Liver (tissue), 9 donors: ENCODE data around the gene EPHA6. TPM values are rescaled to one million over a fixed set of nuclear protein-coding genes. Genes with fewer than 3 reads are reported as not detected.

ENCODE experiments used
- DNase-seq: peaks from one replicate; pipeline ENCODE4 v3.0.0-alpha.2; 2017; ENCODE audit warnings: low spot score
- H3K27ac ChIP-seq, 2 donors: one replicate each; pipeline ENCODE4 v1.7.0; 2013; ENCODE audit warnings: inconsistent platforms in 2 of 2, low read length in 2 of 2, control low read depth in 1 of 2, low read depth in 1 of 2, mild to moderate bottlenecking in 1 of 2
- H3K27me3 ChIP-seq, 4 donors: one replicate each; pipeline versions ENCODE4 v1.6.1 to v1.7.0; 2013; ENCODE audit warnings: low read length in 3 of 4, inconsistent platforms in 1 of 4, mild to moderate bottlenecking in 1 of 4, moderate library complexity in 1 of 4; ENCODE audit not compliant: control insufficient read depth in 4 of 4, insufficient read depth in 4 of 4
- H3K36me3 ChIP-seq, 4 donors: one replicate each; pipeline versions ENCODE4 v1.6.1 to v1.7.0; 2013; ENCODE audit warnings: low read length in 3 of 4, mild to moderate bottlenecking in 3 of 4, low read depth in 1 of 4, moderate library complexity in 1 of 4; ENCODE audit not compliant: control insufficient read depth in 4 of 4, insufficient read depth in 3 of 4
- H3K4me1 ChIP-seq, 4 donors: one replicate each; pipeline versions ENCODE4 v1.6.1 to v1.7.0; 2013; ENCODE audit warnings: low read length in 3 of 4, mild to moderate bottlenecking in 3 of 4, moderate library complexity in 1 of 4; ENCODE audit not compliant: control insufficient read depth in 4 of 4, insufficient read depth in 4 of 4
- H3K4me3 ChIP-seq, 3 donors: one replicate each; pipeline versions ENCODE4 v1.6.1 to v1.7.0; 2013; ENCODE audit warnings: low read length in 3 of 3, control low read depth in 1 of 3, low read depth in 1 of 3, mild to moderate bottlenecking in 1 of 3
- H3K9ac ChIP-seq, 2 donors: one replicate each; pipeline ENCODE4 v1.7.0; 2013; ENCODE audit warnings: low read length in 2 of 2, mild to moderate bottlenecking in 2 of 2, moderate library complexity in 2 of 2, control low read depth in 1 of 2, low read depth in 1 of 2
- H3K9me3 ChIP-seq, 4 donors: one replicate each; pipeline versions ENCODE4 v1.6.1 to v1.7.0; 2013; ENCODE audit warnings: low read length in 3 of 4; ENCODE audit not compliant: control insufficient read depth in 4 of 4
- EGR1 ChIP-seq, 2 donors: IDR thresholded peaks; 2 replicates each; pipeline ENCODE4 v1.6.1; 2016 to 2018; ENCODE audit warnings: antibody characterized with exemption in 2 of 2, low read depth in 2 of 2
- FOXA1 ChIP-seq: IDR thresholded peaks from 2 replicates; pipeline ENCODE4 v1.6.1; 2016; ENCODE audit warnings: antibody characterized with exemption
- GABPA ChIP-seq, 2 donors: IDR thresholded peaks in 1 of 2; conservative IDR thresholded peaks in 1 of 2; 2 replicates each; pipeline ENCODE4 v1.6.1; 2016; ENCODE audit warnings: antibody characterized with exemption in 2 of 2, mild to moderate bottlenecking in 1 of 2, moderate library complexity in 1 of 2
- HNF4A ChIP-seq, 2 donors: conservative IDR thresholded peaks; 2 replicates each; pipeline ENCODE4 v1.6.1; 2016; ENCODE audit warnings: antibody characterized with exemption in 2 of 2, mild to moderate bottlenecking in 2 of 2
- HNF4G ChIP-seq: IDR thresholded peaks from 2 replicates; pipeline ENCODE4 v1.6.1; 2016; ENCODE audit warnings: antibody characterized with exemption
- JUND ChIP-seq, 2 donors: IDR thresholded peaks; 2 replicates each; pipeline ENCODE4 v1.6.1; 2016; ENCODE audit warnings: antibody characterized with exemption in 2 of 2
- NR2F2 ChIP-seq: IDR thresholded peaks from 2 replicates; pipeline ENCODE4 v1.6.1; 2016; ENCODE audit warnings: antibody characterized with exemption
- RAD21 ChIP-seq, 2 donors: IDR thresholded peaks; 2 replicates each; pipeline ENCODE4 v1.6.1; 2016; ENCODE audit warnings: antibody characterized with exemption in 2 of 2, mild to moderate bottlenecking in 2 of 2
- SP1 ChIP-seq: IDR thresholded peaks from 2 replicates; pipeline ENCODE4 v1.6.1; 2018; ENCODE audit warnings: antibody characterized with exemption, mild to moderate bottlenecking
- TAF1 ChIP-seq: conservative IDR thresholded peaks from 2 replicates; pipeline ENCODE4 v1.6.1; 2016; ENCODE audit warnings: antibody characterized with exemption, mild to moderate bottlenecking
- WGBS: extraction: QIAGEN DNeasy Blood & Tissue Kit; methylation state at CpG from one replicate; pipeline ENCODE4 v1.1.7; 2013; 5-methylcytosine and 5-hydroxymethylcytosine counted together
- polyA plus RNA-seq, 2 donors: library from polyadenylated mRNA; stranded (reverse) in 1 of 2; unstranded in 1 of 2; fragments of 200-250 nt in 1 of 2; fragments of >200 nt in 1 of 2; fragmentation: Nextera tagmentation in 1 of 2; extraction: Ambion mirVana in 1 of 2; gene quantifications; one replicate each; pipeline versions ENCODE4 v1.2.1 to v1.2.3, GENCODE V29; 2013 to 2015
- total RNA-seq, 2 donors: library from RNA; depleted of rRNA; stranded (reverse); fragments of >200 nt; gene quantifications; one replicate each; pipeline ENCODE4 v1.2.3, GENCODE V29; 2014
- TF ChIP-seq, protein P1 (sequence below): fragments of 150-350 bp; IDR thresholded peaks from 2 replicates; pipeline ENCODE4 v1.5.1; 2017; ENCODE audit warnings: improper control_type of control experiment, low read depth, low read length; ENCODE audit not compliant: missing input control
- TF ChIP-seq, protein P2 (sequence below): IDR thresholded peaks from 2 replicates; pipeline ENCODE4 v1.6.1; 2016; ENCODE audit warnings: antibody characterized with exemption
- TF ChIP-seq, protein P3 (sequence below): IDR thresholded peaks from 2 replicates; pipeline ENCODE4 v1.6.1; 2016; ENCODE audit warnings: antibody characterized with exemption, mild to moderate bottlenecking
- TF ChIP-seq, protein P4 (sequence below): IDR thresholded peaks from 2 replicates; pipeline ENCODE4 v1.6.1; 2016; ENCODE audit warnings: antibody characterized with exemption
- TF ChIP-seq, protein P5 (sequence below): IDR thresholded peaks from 2 replicates; pipeline ENCODE4 v1.6.1; 2016; ENCODE audit warnings: antibody characterized with exemption
- donor health status: healthy.
- donor health status: healthy.
- donor health status: healthy.
- donor health status: healthy.
- donor health status: healthy.

The EPHA6 gene
- total and polyA plus RNA-seq, 4 donors: 0.05 to 0.17 (median 0.05) TPM; not detected in 1

DNA sequence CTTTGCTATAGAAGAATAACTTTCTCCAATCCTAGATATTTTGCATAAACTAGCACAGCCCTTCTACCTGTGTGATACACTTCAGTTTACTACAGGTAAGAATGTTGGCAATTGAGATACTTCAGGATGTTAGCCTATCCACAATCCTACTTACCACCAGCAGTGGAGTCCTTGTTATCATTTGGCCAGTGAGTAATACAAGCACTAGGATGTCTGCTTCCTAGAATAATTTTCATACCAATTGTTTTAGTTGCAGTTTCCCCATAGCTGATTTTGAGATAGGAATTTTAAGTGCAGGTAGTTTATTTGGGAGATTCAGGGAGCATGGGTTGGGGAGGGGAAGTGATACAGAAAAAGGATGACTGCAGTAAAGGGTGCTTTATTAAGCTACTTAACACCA lies 147.2 kb downstream of the EPHA6 start:
- no peak for DNase-seq
- H3K36me3 ChIP-seq: no peaks in the 10 kb centered on the region
- no peak overlapping the region for H3K27ac ChIP-seq
- H3K4me1 ChIP-seq: no peaks in the 10 kb centered on the region
- H3K9me3 ChIP-seq: no peaks in the 10 kb centered on the region
- no peak overlapping the region for H3K4me3 ChIP-seq
- H3K9ac ChIP-seq: no peak overlapping the region
- TF ChIP-seq, protein P1, sequence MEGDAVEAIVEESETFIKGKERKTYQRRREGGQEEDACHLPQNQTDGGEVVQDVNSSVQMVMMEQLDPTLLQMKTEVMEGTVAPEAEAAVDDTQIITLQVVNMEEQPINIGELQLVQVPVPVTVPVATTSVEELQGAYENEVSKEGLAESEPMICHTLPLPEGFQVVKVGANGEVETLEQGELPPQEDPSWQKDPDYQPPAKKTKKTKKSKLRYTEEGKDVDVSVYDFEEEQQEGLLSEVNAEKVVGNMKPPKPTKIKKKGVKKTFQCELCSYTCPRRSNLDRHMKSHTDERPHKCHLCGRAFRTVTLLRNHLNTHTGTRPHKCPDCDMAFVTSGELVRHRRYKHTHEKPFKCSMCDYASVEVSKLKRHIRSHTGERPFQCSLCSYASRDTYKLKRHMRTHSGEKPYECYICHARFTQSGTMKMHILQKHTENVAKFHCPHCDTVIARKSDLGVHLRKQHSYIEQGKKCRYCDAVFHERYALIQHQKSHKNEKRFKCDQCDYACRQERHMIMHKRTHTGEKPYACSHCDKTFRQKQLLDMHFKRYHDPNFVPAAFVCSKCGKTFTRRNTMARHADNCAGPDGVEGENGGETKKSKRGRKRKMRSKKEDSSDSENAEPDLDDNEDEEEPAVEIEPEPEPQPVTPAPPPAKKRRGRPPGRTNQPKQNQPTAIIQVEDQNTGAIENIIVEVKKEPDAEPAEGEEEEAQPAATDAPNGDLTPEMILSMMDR: no peak
- TF ChIP-seq, protein P2, sequence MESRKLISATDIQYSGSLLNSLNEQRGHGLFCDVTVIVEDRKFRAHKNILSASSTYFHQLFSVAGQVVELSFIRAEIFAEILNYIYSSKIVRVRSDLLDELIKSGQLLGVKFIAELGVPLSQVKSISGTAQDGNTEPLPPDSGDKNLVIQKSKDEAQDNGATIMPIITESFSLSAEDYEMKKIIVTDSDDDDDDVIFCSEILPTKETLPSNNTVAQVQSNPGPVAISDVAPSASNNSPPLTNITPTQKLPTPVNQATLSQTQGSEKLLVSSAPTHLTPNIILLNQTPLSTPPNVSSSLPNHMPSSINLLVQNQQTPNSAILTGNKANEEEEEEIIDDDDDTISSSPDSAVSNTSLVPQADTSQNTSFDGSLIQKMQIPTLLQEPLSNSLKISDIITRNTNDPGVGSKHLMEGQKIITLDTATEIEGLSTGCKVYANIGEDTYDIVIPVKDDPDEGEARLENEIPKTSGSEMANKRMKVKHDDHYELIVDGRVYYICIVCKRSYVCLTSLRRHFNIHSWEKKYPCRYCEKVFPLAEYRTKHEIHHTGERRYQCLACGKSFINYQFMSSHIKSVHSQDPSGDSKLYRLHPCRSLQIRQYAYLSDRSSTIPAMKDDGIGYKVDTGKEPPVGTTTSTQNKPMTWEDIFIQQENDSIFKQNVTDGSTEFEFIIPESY: no peak
- TF ChIP-seq, protein P3, sequence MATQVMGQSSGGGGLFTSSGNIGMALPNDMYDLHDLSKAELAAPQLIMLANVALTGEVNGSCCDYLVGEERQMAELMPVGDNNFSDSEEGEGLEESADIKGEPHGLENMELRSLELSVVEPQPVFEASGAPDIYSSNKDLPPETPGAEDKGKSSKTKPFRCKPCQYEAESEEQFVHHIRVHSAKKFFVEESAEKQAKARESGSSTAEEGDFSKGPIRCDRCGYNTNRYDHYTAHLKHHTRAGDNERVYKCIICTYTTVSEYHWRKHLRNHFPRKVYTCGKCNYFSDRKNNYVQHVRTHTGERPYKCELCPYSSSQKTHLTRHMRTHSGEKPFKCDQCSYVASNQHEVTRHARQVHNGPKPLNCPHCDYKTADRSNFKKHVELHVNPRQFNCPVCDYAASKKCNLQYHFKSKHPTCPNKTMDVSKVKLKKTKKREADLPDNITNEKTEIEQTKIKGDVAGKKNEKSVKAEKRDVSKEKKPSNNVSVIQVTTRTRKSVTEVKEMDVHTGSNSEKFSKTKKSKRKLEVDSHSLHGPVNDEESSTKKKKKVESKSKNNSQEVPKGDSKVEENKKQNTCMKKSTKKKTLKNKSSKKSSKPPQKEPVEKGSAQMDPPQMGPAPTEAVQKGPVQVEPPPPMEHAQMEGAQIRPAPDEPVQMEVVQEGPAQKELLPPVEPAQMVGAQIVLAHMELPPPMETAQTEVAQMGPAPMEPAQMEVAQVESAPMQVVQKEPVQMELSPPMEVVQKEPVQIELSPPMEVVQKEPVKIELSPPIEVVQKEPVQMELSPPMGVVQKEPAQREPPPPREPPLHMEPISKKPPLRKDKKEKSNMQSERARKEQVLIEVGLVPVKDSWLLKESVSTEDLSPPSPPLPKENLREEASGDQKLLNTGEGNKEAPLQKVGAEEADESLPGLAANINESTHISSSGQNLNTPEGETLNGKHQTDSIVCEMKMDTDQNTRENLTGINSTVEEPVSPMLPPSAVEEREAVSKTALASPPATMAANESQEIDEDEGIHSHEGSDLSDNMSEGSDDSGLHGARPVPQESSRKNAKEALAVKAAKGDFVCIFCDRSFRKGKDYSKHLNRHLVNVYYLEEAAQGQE: no peak
- TF ChIP-seq FOXA1 (no peak), SP1 (no peak), HNF4A (conservative IDR thresholded peaks at IDR 0.05) (no peak), NR2F2 (no peak), JUND (IDR thresholded peaks at IDR 0.05) (no peak), GABPA (IDR thresholded peaks at IDR 0.05 in 1 of 2, conservative IDR thresholded peaks at IDR 0.05 in 1 of 2) (no peak), EGR1 (IDR thresholded peaks at IDR 0.05; ENCODE audit: low read depth in 2 of 2) (no peak), TAF1 (no peak), HNF4G (no peak), RAD21 (IDR thresholded peaks at IDR 0.05) (no peak)
- TF ChIP-seq, protein P4, sequence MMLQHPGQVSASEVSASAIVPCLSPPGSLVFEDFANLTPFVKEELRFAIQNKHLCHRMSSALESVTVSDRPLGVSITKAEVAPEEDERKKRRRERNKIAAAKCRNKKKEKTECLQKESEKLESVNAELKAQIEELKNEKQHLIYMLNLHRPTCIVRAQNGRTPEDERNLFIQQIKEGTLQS: no peak
- H3K27me3 ChIP-seq: no peaks in the 10 kb centered on the region

DNA sequence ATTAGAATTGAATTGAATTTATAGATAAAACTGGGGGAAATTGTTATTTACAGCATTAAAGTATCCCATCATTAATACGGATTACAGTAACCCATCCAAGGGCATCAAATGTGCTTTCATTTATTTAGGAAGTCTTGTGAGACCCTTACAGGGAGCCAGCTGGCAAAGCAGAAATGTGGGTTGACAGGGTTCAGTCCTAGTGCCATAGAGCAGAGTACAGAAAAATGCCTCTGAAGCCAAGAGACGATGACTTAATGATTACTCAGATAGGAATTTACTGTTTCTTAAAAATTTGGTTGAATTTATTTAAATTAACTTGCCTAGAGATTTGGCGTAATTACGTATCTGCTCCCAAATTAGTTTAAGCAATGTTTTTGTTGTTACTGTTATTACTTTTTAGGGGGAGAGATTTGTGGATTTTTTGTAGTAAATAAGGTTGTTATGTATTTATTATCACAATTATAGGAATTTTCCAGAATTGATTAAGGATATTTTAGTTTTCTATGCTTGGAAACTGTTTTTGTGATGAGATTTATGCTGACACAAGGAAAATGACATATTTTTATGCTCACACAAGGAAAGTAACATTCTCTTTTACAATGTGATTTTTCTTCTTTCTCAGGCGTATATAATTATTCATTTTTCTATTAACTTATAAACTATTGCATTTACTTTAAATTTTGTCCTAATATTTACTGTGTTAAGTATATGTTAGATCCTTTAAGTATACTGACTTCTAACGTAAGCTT lies 152.0 kb downstream of the EPHA6 start:
- no peak overlapping the region for H3K4me3 ChIP-seq
- WGBS: 78% methylated on average over 6 of the region's 6 CpGs
- no peaks in the 10 kb centered on the region for H3K4me1 ChIP-seq
- no peak overlapping the region for H3K27ac ChIP-seq
- H3K9me3 ChIP-seq: no peaks in the 10 kb centered on the region
- H3K36me3 ChIP-seq: no peaks in the 10 kb centered on the region
- DNase-seq: no peak
- H3K9ac ChIP-seq: no peak overlapping the region
- H3K27me3 ChIP-seq: no peaks in the 10 kb centered on the region
- TF ChIP-seq, protein P2: no peak
- TF ChIP-seq EGR1 (IDR thresholded peaks at IDR 0.05; ENCODE audit: low read depth in 2 of 2): no peak
- TF ChIP-seq HNF4G: no peak
- no peak for TF ChIP-seq NR2F2
- TF ChIP-seq, protein P5, sequence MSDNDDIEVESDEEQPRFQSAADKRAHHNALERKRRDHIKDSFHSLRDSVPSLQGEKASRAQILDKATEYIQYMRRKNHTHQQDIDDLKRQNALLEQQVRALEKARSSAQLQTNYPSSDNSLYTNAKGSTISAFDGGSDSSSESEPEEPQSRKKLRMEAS: no peak
- TF ChIP-seq TAF1: no peak
- TF ChIP-seq, protein P3: no peak
